Measurements from ENCODE around the gene STRADA. TPM values are rescaled to one million over a fixed set of nuclear protein-coding genes. Genes with fewer than 3 reads are reported as not detected.

The STRADA gene
- total RNA-seq, 1 experiment from 2014 or later = 36.6 TPM

- peak within 1 kb of the TSS; percentile 100 for H3K27ac Mint-ChIP-seq (ENCODE audit: low read depth, unreplicated experiment)
- TF ChIP-seq CTCF (IDR thresholded peaks at IDR 0.05; ENCODE audit: unreplicated experiment) = no peak
- ChIA-PET CTCF (interaction anchor here (0.6 to 0.9 kb wide), 2 partner anchors 19 to 61 kb away, joined by 3 to 5 read pairs; no protein-coding TSS in a partner anchor), POLR2A (interaction anchor here (0.6 to 11.5 kb wide), 46 partner anchors 8 to 896 kb away, joined by 3 to 211 read pairs (median 5); partner anchors contain the start of genes CEP95, DCAF7, DDX5 and FTSJ3)
- peak within 1 kb of the TSS; percentile 76 for H3K4me3 Mint-ChIP-seq (ENCODE audit: unreplicated experiment)
- H3K4me1 Mint-ChIP-seq (ENCODE audit: insufficient read depth, unreplicated experiment) = peaks cover 30% of the 10 kb centered on the region
- intact Hi-C loops (cut with micrococcal nuclease) = loop anchor here (2.0 kb wide), 2 partner anchors 33 to 53 kb away; partner anchors contain the start of genes FTSJ3, PSMC5 and STRADA
- peak; percentile 99 for DNase-seq (ENCODE audit: unreplicated experiment)
- BruUV-seq (replicated peaks) = no TSS peak
- H3K9me3 Mint-ChIP-seq (ENCODE audit: unreplicated experiment) = no peaks in the 10 kb centered on the region
- no peaks in the 10 kb centered on the region for H3K27me3 Mint-ChIP-seq (ENCODE audit: insufficient read depth, unreplicated experiment)
- peaks cover 38% of the 10 kb centered on the region for H3K36me3 Mint-ChIP-seq (ENCODE audit: insufficient read depth, unreplicated experiment)
These were observed 31.9 kb upstream of the STRADA start, which contains the start of gene CCDC47 for GRCh38 chr17:63773272-63774140. Gene CCDC47 (minus strand): TSS chr17:63773597. CDS start chr17:63766175, 7,422 bp downstream.

GRCh38 chr17:63772801-63773271 lies 31.2 kb upstream of the STRADA start:
- H3K27ac Mint-ChIP-seq (ENCODE audit: low read depth, unreplicated experiment) = peak overlapping the region; percentile 100
- peak overlapping the region; percentile 76 for H3K4me3 Mint-ChIP-seq (ENCODE audit: unreplicated experiment)
- H3K9me3 Mint-ChIP-seq (ENCODE audit: unreplicated experiment) = no peaks in the 10 kb centered on the region
- DNase-seq (ENCODE audit: unreplicated experiment) = peak; percentile 22
- ChIA-PET POLR2A (interaction anchor here (0.9 to 11.5 kb wide), 32 partner anchors 8 to 769 kb away, joined by 3 to 211 read pairs (median 7); partner anchors contain the start of genes CEP95, DCAF7, DDX5 and FTSJ3), CTCF (interaction anchor here (0.6 kb wide), 1 partner anchor 642 kb away, joined by 3 read pairs; no protein-coding TSS in a partner anchor)
- no peaks in the 10 kb centered on the region for H3K27me3 Mint-ChIP-seq (ENCODE audit: insufficient read depth, unreplicated experiment)
- no peak for TF ChIP-seq CTCF (IDR thresholded peaks at IDR 0.05; ENCODE audit: unreplicated experiment)
- H3K36me3 Mint-ChIP-seq (ENCODE audit: insufficient read depth, unreplicated experiment) = peaks cover 36% of the 10 kb centered on the region
- intact Hi-C loops (cut with micrococcal nuclease) = loop anchor here (2.0 kb wide), 1 partner anchor 32 kb away; the partner anchor contains the start of gene STRADA
- H3K4me1 Mint-ChIP-seq (ENCODE audit: insufficient read depth, unreplicated experiment) = peaks cover 28% of the 10 kb centered on the region
- BruUV-seq (replicated peaks) = TSS peak; percentile 76

- ChIA-PET POLR2A (interaction anchor here (0.6 to 1.8 kb wide), 4 partner anchors 11 to 71 kb away, joined by 3 to 7 read pairs (median 3); no protein-coding TSS in a partner anchor), CTCF (interaction anchor here (0.6 to 0.7 kb wide), 2 partner anchors 16 to 60 kb away, joined by 3 read pairs; no protein-coding TSS in a partner anchor)
- DNase-seq (ENCODE audit: unreplicated experiment) = no peak
- peaks cover 60% of the 10 kb centered on the region for H3K36me3 Mint-ChIP-seq (ENCODE audit: insufficient read depth, unreplicated experiment)
- no TSS peak for BruUV-seq (replicated peaks)
- TF ChIP-seq CTCF (IDR thresholded peaks at IDR 0.05; ENCODE audit: unreplicated experiment) = no peak
- intact Hi-C loops (cut with micrococcal nuclease) = no loop called here
- H3K27ac Mint-ChIP-seq (ENCODE audit: low read depth, unreplicated experiment) = peak overlapping the region; percentile 39
- no peaks in the 10 kb centered on the region for H3K27me3 Mint-ChIP-seq (ENCODE audit: insufficient read depth, unreplicated experiment)
- peaks cover 18% of the 10 kb centered on the region for H3K4me1 Mint-ChIP-seq (ENCODE audit: insufficient read depth, unreplicated experiment)
- no peaks in the 10 kb centered on the region for H3K9me3 Mint-ChIP-seq (ENCODE audit: unreplicated experiment)
- H3K4me3 Mint-ChIP-seq (ENCODE audit: unreplicated experiment) = no peak overlapping the region
These were observed 26.8 kb upstream of the STRADA start for GRCh38 chr17:63768433-63768832.

GRCh38 chr17:63766754-63767153 lies 25.2 kb upstream of the STRADA start:
- intact Hi-C loops (cut with micrococcal nuclease) = no loop called here
- POLR2A ChIA-PET = interaction anchor here (0.9 to 1.8 kb wide), 2 partner anchors 14 to 145 kb away, joined by 4 to 7 read pairs; partner anchors contain the start of gene MAP3K3

More at GRCh38 chr17:63766754-63767153, 25.2 kb upstream of the STRADA start:
- peak overlapping the region; percentile 39 for H3K27ac Mint-ChIP-seq (ENCODE audit: low read depth, unreplicated experiment)
- CTCF ChIA-PET = interaction anchor here (0.6 kb wide), 1 partner anchor 464 kb away, joined by 3 read pairs; no protein-coding TSS in a partner anchor
- no peak for DNase-seq (ENCODE audit: unreplicated experiment)
- peaks cover 18% of the 10 kb centered on the region for H3K4me1 Mint-ChIP-seq (ENCODE audit: insufficient read depth, unreplicated experiment)
- H3K36me3 Mint-ChIP-seq (ENCODE audit: insufficient read depth, unreplicated experiment) = peaks cover 70% of the 10 kb centered on the region
- no peak overlapping the region for H3K4me3 Mint-ChIP-seq (ENCODE audit: unreplicated experiment)
- H3K27me3 Mint-ChIP-seq (ENCODE audit: insufficient read depth, unreplicated experiment) = no peaks in the 10 kb centered on the region
- no peaks in the 10 kb centered on the region for H3K9me3 Mint-ChIP-seq (ENCODE audit: unreplicated experiment)
- no TSS peak for BruUV-seq (replicated peaks)
- no peak for TF ChIP-seq CTCF (IDR thresholded peaks at IDR 0.05; ENCODE audit: unreplicated experiment)
